ENCODE measurements around the gene CALN1. TPM values are rescaled to one million over a fixed set of nuclear protein-coding genes. Genes with fewer than 3 reads are reported as not detected.

CALN1 gene
- total and polyA plus RNA-seq, 2 of the 8 experiments (the other 6 are each of a cell fraction or from before 2014, with no cell fraction given): 6.4 to 15.2 TPM

GRCh38 chr7:71801976-71802375 is 610.2 kb downstream of the CALN1 start:
- DNase-seq (ENCODE audit: low read depth in 1 of 2, low spot score in 2 of 2) (no peak), FAIRE-seq (no peak)
- no peak overlapping the region for H2AFZ ChIP-seq (ENCODE audit: low read length)
- H3K14ac ChIP-seq (ENCODE audit: insufficient read length): no peak overlapping the region
- no peak overlapping the region for H4K5ac ChIP-seq (ENCODE audit: insufficient read length, low read depth, low read length)
- no peaks in the 10 kb centered on the region for H3K4me1 ChIP-seq (replicated peaks in 1 of 4; ENCODE audit: control insufficient read depth in 3 of 4, insufficient read depth in 4 of 4, low read length in 3 of 4)
- no peak overlapping the region for H2BK120ac ChIP-seq (replicated peaks; ENCODE audit: low read depth, low read length)
- POLR2A ChIA-PET (ENCODE audit: partially characterized antibody): no interaction called here
- H2BK5ac ChIP-seq (ENCODE audit: low read depth, low read length): no peak overlapping the region
- no peak overlapping the region for H2BK12ac ChIP-seq (ENCODE audit: low read depth, low read length)
- peaks cover 2% of the 10 kb centered on the region; the same call in 1 of the 2 replicates for H3K23me2 ChIP-seq (ENCODE audit: low read depth, low read length)
- H4K20me1 ChIP-seq (replicated peaks in 1 of 2; ENCODE audit: control insufficient read depth in 1 of 2, insufficient read depth in 2 of 2, low read length in 2 of 2): no peaks in the 10 kb centered on the region
- no peak overlapping the region for H3K4me2 ChIP-seq (ENCODE audit: insufficient read depth in 1 of 2, low read depth in 2 of 2, low read length in 2 of 2)
- H2BK15ac ChIP-seq (ENCODE audit: low read length): no peak overlapping the region
- no peak overlapping the region for H3K23ac ChIP-seq (ENCODE audit: insufficient read length)
- H3K18ac ChIP-seq (ENCODE audit: extremely low read depth, low read length): no peak overlapping the region
- no peak overlapping the region for H3K4ac ChIP-seq (replicated peaks; ENCODE audit: insufficient read length, low read depth, low read length)
- no peak overlapping the region for H3K9ac ChIP-seq (replicated peaks in 1 of 4; ENCODE audit: extremely low read depth in 1 of 4, low read depth in 3 of 4, low read length in 3 of 4)
- CTCF ChIA-PET (ENCODE audit: partially characterized antibody): no interaction called here
- H3K56ac ChIP-seq (replicated peaks; ENCODE audit: insufficient read length, low read depth, low read length): no peak overlapping the region
- H3K36me3 ChIP-seq (ENCODE audit: control insufficient read depth in 2 of 4, insufficient read depth in 4 of 4, low read length in 3 of 4): no peaks in the 10 kb centered on the region
- no peaks in the 10 kb centered on the region for H3K79me2 ChIP-seq (ENCODE audit: control insufficient read depth in 1 of 2, insufficient read depth in 2 of 2, low read length in 2 of 2)
- H2BK20ac ChIP-seq (ENCODE audit: low read length): no peak overlapping the region
- no peaks in the 10 kb centered on the region for H3K79me1 ChIP-seq (ENCODE audit: low read depth, low read length)
- no peak overlapping the region for H4K8ac ChIP-seq (ENCODE audit: extremely low read depth, insufficient read depth, low read length)
- H3K27ac ChIP-seq (ENCODE audit: low read depth, low read length): no peak overlapping the region
- H4K91ac ChIP-seq (replicated peaks; ENCODE audit: insufficient read length, low read length): no peak overlapping the region
- peaks cover 0 to 3% of the 10 kb centered on the region in 2 experiments; a peak in 1 of 4 replicates for H3K9me3 ChIP-seq (ENCODE audit: insufficient read depth in 2 of 2, low read depth in 1 of 2, low read length in 1 of 2)
- no peaks in the 10 kb centered on the region for H3K27me3 ChIP-seq (replicated peaks in 1 of 4; ENCODE audit: control insufficient read depth in 3 of 4, extremely low read depth in 1 of 4, insufficient read depth in 3 of 4, low read length in 3 of 4)
- no peak overlapping the region for H2AK5ac ChIP-seq (ENCODE audit: low read depth, low read length)
- WGBS, 2 experiments (ENCODE audit: extremely low coverage in 1 of 2, insufficient coverage in 1 of 2, insufficient read length in 1 of 2, insufficient replicate concordance in 2 of 2, low coverage in 1 of 2, low lambda C conversion rate in 2 of 2, missing lambda C conversion rate in 1 of 2): 83% methylated on average over 4 of the region's 4 CpGs; no CpG with 5 or more reads in 1 of the 2 experiments
- H3K4me3 ChIP-seq (ENCODE audit: extremely low read depth in 1 of 4, insufficient read depth in 2 of 4, low read depth in 3 of 4, low read length in 4 of 4): no peak overlapping the region
- TF ChIP-seq GABPA (IDR thresholded peaks at IDR 0.05; ENCODE audit: borderline replicate concordance, insufficient read depth, low read length): no peak
- TF ChIP-seq CREB1 (IDR thresholded peaks at IDR 0.05): no peak
- no peak for TF ChIP-seq BCL11A (IDR thresholded peaks at IDR 0.05; ENCODE audit: low read depth in 2 of 2, low read length in 2 of 2)
- no peak for TF ChIP-seq RXRA (IDR thresholded peaks at IDR 0.05; ENCODE audit: insufficient read depth, low read depth, low read length)
- TF ChIP-seq ATF3 (IDR thresholded peaks at IDR 0.05; ENCODE audit: insufficient read depth, low read depth, low read length): no peak
- TF ChIP-seq TAF1 (IDR thresholded peaks at IDR 0.05; ENCODE audit: low read depth, low read length): no peak
- TF ChIP-seq SP2 (IDR thresholded peaks at IDR 0.05; ENCODE audit: low read length): no peak
- no peak for TF ChIP-seq POU5F1 (IDR thresholded peaks at IDR 0.05; ENCODE audit: low read depth, low read length)
- TF ChIP-seq SP4 (IDR thresholded peaks at IDR 0.05; ENCODE audit: low read length): no peak
- TF ChIP-seq TEAD4 (IDR thresholded peaks at IDR 0.05; ENCODE audit: low read depth, low read length): no peak
- no peak for TF ChIP-seq RBBP5 (IDR thresholded peaks at IDR 0.05; ENCODE audit: borderline replicate concordance, low read depth, low read length)
- no peak for TF ChIP-seq CBX5 (IDR thresholded peaks at IDR 0.05; ENCODE audit: low read depth, low read length)
- TF ChIP-seq BACH1 (IDR thresholded peaks at IDR 0.05; ENCODE audit: low read length): no peak
- no peak for TF ChIP-seq EGR1 (IDR thresholded peaks at IDR 0.05; ENCODE audit: borderline replicate concordance, low read depth, low read length)
- TF ChIP-seq HDAC2 (IDR thresholded peaks at IDR 0.05; ENCODE audit: borderline replicate concordance in 1 of 2, low read depth in 2 of 2, low read length in 2 of 2): no peak

Data from H1 (cell line).